ENCODE measurements around the gene DPP6.

DPP6 gene

GRCh38 chr7:154777489-154777888, 725.3 kb downstream of the DPP6 start:
- ATAC-seq (ENCODE audit: low read depth) (no peak), DNase-seq (ENCODE audit: low spot score) (no peak)
- Histone ChIP-seq H3K9me3 (ENCODE audit: severe bottlenecking) (peaks cover 2% of the 10 kb centered on the region), H3K36me3 (ENCODE audit: low read depth) (no peaks in the 10 kb centered on the region), H3K27me3 (ENCODE audit: insufficient read depth, poor library complexity, severe bottlenecking) (no peaks in the 10 kb centered on the region), H3K4me1 (ENCODE audit: insufficient read depth, poor library complexity, severe bottlenecking) (no peaks in the 10 kb centered on the region), H3K27ac (ENCODE audit: poor library complexity, severe bottlenecking) (no peak overlapping the region), H3K4me3 (ENCODE audit: severe bottlenecking) (no peak overlapping the region)
- no peak for TF ChIP-seq CTCF (IDR thresholded peaks at IDR 0.05; ENCODE audit: poor library complexity, severe bottlenecking)

- ATAC-seq (ENCODE audit: low read depth) (no peak), DNase-seq (ENCODE audit: low spot score) (no peak)
- Histone ChIP-seq H3K36me3 (ENCODE audit: low read depth) (no peaks in the 10 kb centered on the region), H3K27me3 (ENCODE audit: insufficient read depth, poor library complexity, severe bottlenecking) (no peaks in the 10 kb centered on the region), H3K27ac (ENCODE audit: poor library complexity, severe bottlenecking) (no peak overlapping the region), H3K9me3 (ENCODE audit: severe bottlenecking) (peaks cover 2% of the 10 kb centered on the region), H3K4me3 (ENCODE audit: severe bottlenecking) (no peak overlapping the region), H3K4me1 (ENCODE audit: insufficient read depth, poor library complexity, severe bottlenecking) (no peaks in the 10 kb centered on the region)
- TF ChIP-seq CTCF (IDR thresholded peaks at IDR 0.05; ENCODE audit: poor library complexity, severe bottlenecking) = no peak
These were observed 725.7 kb downstream of the DPP6 start for GRCh38 chr7:154777908-154778307.

- no peak overlapping the region for H3K4me3 ChIP-seq (ENCODE audit: severe bottlenecking)
- no peak for DNase-seq (ENCODE audit: low spot score)
- no peak for TF ChIP-seq CTCF (IDR thresholded peaks at IDR 0.05; ENCODE audit: poor library complexity, severe bottlenecking)
- ATAC-seq (ENCODE audit: low read depth) = no peak
- H3K27me3 ChIP-seq (ENCODE audit: insufficient read depth, poor library complexity, severe bottlenecking) = no peaks in the 10 kb centered on the region
- peaks cover 10% of the 10 kb centered on the region for H3K9me3 ChIP-seq (ENCODE audit: severe bottlenecking)
- H3K4me1 ChIP-seq (ENCODE audit: insufficient read depth, poor library complexity, severe bottlenecking) = no peaks in the 10 kb centered on the region
- H3K36me3 ChIP-seq (ENCODE audit: low read depth) = no peaks in the 10 kb centered on the region
- H3K27ac ChIP-seq (ENCODE audit: poor library complexity, severe bottlenecking) = no peak overlapping the region
These were observed 729.4 kb downstream of the DPP6 start for GRCh38 chr7:154781369-154782303.

GRCh38 chr7:154783281-154783909, 731.2 kb downstream of the DPP6 start:
- no peaks in the 10 kb centered on the region for H3K4me1 ChIP-seq (ENCODE audit: insufficient read depth, poor library complexity, severe bottlenecking)
- DNase-seq (ENCODE audit: low spot score) (no peak), ATAC-seq (ENCODE audit: low read depth) (no peak)
- H3K36me3 ChIP-seq (ENCODE audit: low read depth) = no peaks in the 10 kb centered on the region
- no peak overlapping the region for H3K27ac ChIP-seq (ENCODE audit: poor library complexity, severe bottlenecking)
- H3K9me3 ChIP-seq (ENCODE audit: severe bottlenecking) = peaks cover 10% of the 10 kb centered on the region
- no peak overlapping the region for H3K4me3 ChIP-seq (ENCODE audit: severe bottlenecking)
- no peak for TF ChIP-seq CTCF (IDR thresholded peaks at IDR 0.05; ENCODE audit: poor library complexity, severe bottlenecking)
- H3K27me3 ChIP-seq (ENCODE audit: insufficient read depth, poor library complexity, severe bottlenecking) = peaks cover 6% of the 10 kb centered on the region

Data from RWPE2 (cell line).